HG03575 (cell line): ENCODE measurements around the gene SCTR.

Experiments used
- ATAC-seq: cut with Tn5 transposase; IDR thresholded peaks from one replicate; pipeline ENCODE4 v1.9.1; 2021; ENCODE audit not compliant: unreplicated experiment, insufficient number of reproducible peaks, low FRiP score; ENCODE audit errors: extremely low read depth

Gene SCTR

GRCh38 chr2:119490106-119490505, 34.2 kb downstream of the SCTR start:
- ATAC-seq: no peak

- no peak for ATAC-seq
Observed at GRCh38 chr2:119489232-119489952, 34.9 kb downstream of the SCTR start.

- no peak for ATAC-seq
Observed at GRCh38 chr2:119488245-119489214, 35.8 kb downstream of the SCTR start.

GRCh38 chr2:119487434-119488244, 36.6 kb downstream of the SCTR start:
- no peak for ATAC-seq

GRCh38 chr2:119486886-119487285, 37.4 kb downstream of the SCTR start:
- ATAC-seq: no peak

GRCh38 chr2:119486196-119486827, 38.0 kb downstream of the SCTR start:
- ATAC-seq: no peak

GRCh38 chr2:119485336-119486110, 38.8 kb downstream of the SCTR start:
- no peak for ATAC-seq

GRCh38 chr2:119484834-119485233, 39.4 kb downstream of the SCTR start:
- no peak for ATAC-seq

- no peak for ATAC-seq
Observed at GRCh38 chr2:119483896-119484718, 40.2 kb downstream of the SCTR start.

- ATAC-seq: no peak
Observed at GRCh38 chr2:119483395-119483753, 40.9 kb downstream of the SCTR start.

GRCh38 chr2:119482481-119483394, 41.5 kb downstream of the SCTR start:
- no peak for ATAC-seq

- ATAC-seq: no peak
Observed at GRCh38 chr2:119481501-119482455, 42.5 kb downstream of the SCTR start.

- ATAC-seq: no peak
Observed at GRCh38 chr2:119480718-119481142, 43.6 kb downstream of the SCTR start.

GRCh38 chr2:119480184-119480583, 44.1 kb downstream of the SCTR start:
- ATAC-seq: no peak

- ATAC-seq: no peak
Observed at GRCh38 chr2:119478978-119479295, 45.3 kb downstream of the SCTR start.
